DND-41 (cell line): ENCODE results near the gene ANXA2.

Experiments
- ATAC-seq: fragments of 200-7000 bp; cut with Tn5 transposase; 3 replicates; pipeline ENCODE4 v1.9.1; 2021; ENCODE audit warnings: low read depth; ENCODE audit not compliant: insufficient read depth
- DNase-seq: peaks from one replicate; pipeline ENCODE4 v3.0.0-alpha.2; 2020
- H2AFZ ChIP-seq: 2 replicates; pipeline ENCODE4 v1.6.0; 2012; ENCODE audit warnings: low read depth, low read length
- H3K27ac ChIP-seq: 2 replicates; pipeline ENCODE4 v1.5.1; 2012; ENCODE audit warnings: low read length, inconsistent platforms
- H3K27me3 ChIP-seq: fragments of 200-600 bp; sonication (generic); 2 replicates; pipeline ENCODE4 v1.6.0; 2012; ENCODE audit warnings: low read length, mild to moderate bottlenecking, inconsistent platforms; ENCODE audit not compliant: insufficient read depth, poor library complexity
- H3K36me3 ChIP-seq: 2 replicates; pipeline ENCODE4 v1.5.1; 2012; ENCODE audit warnings: low read length, inconsistent platforms; ENCODE audit not compliant: insufficient read depth
- H3K4me1 ChIP-seq: 2 replicates; pipeline ENCODE4 v1.5.1; 2012; ENCODE audit warnings: mild to moderate bottlenecking, low read length; ENCODE audit not compliant: insufficient read depth
- H3K4me2 ChIP-seq: 2 replicates; pipeline ENCODE4 v1.6.0; 2012; ENCODE audit warnings: mild to moderate bottlenecking, moderate library complexity, low read length, inconsistent platforms; ENCODE audit not compliant: insufficient read depth
- H3K4me3 ChIP-seq, 2 experiments: fragments of 200-600 bp in 1 of 2; shearing (Covaris generic) in 1 of 2; 2 replicates each; pipeline ENCODE4 v1.5.1; 2012 to 2016; ENCODE audit warnings: inconsistent platforms in 2 of 2, low read length in 2 of 2, mild to moderate bottlenecking in 2 of 2, low read depth in 1 of 2, moderate library complexity in 1 of 2
- H3K79me2 ChIP-seq: 2 replicates; pipeline ENCODE4 v1.6.0; 2012; ENCODE audit warnings: low read length, inconsistent platforms; ENCODE audit not compliant: insufficient read depth
- H3K9ac ChIP-seq: 2 replicates; pipeline ENCODE4 v1.6.0; 2012; ENCODE audit warnings: low read depth, mild to moderate bottlenecking, inconsistent platforms, low read length, moderate library complexity
- H3K9me3 ChIP-seq: 2 replicates; pipeline ENCODE4 v1.5.1; 2012; ENCODE audit warnings: low read length, moderate library complexity, mild to moderate bottlenecking, inconsistent platforms; ENCODE audit not compliant: insufficient read depth, severe bottlenecking
- H4K20me1 ChIP-seq: 2 replicates; pipeline ENCODE4 v1.6.0; 2012; ENCODE audit warnings: low read length; ENCODE audit not compliant: insufficient read depth
- EZH2 ChIP-seq: IDR thresholded peaks from 3 replicates; pipeline ENCODE4 v1.6.1; 2012; ENCODE audit warnings: borderline replicate concordance, low read depth, mild to moderate bottlenecking, moderate library complexity, low read length, inconsistent platforms; ENCODE audit not compliant: severe bottlenecking
- TF ChIP-seq, protein P1 (sequence below): IDR thresholded peaks from 2 replicates; pipeline ENCODE4 v1.5.1; 2012; ENCODE audit warnings: borderline replicate concordance, low read length, moderate library complexity, mild to moderate bottlenecking; ENCODE audit not compliant: poor library complexity, severe bottlenecking; ENCODE audit errors: extremely low read depth

Gene ANXA2

DNA sequence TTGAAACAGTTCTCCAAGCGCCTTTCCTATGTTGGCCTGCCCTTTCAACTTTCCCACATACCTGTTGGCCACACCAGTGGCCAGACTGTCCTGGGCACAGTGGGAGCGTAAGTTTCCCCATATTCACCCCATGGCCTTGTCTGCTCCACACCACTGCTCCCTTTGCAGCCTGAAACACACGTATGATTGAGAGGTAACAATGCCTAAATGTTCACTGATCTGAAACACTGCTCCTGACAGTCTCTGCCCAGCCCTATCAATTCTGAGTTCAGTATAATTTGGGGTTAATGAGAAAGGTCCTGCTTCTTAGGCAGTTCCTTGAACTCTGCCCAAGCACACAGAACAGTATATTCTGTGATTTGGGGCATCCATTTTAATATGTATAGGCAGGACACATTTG is 52.2 kb downstream of the ANXA2 start:
- Histone ChIP-seq H3K27ac (no peak overlapping the region), H3K27me3 (peaks cover 3% of the 10 kb centered on the region), H3K9me3 (no peaks in the 10 kb centered on the region), H3K36me3 (no peaks in the 10 kb centered on the region), H3K4me2 (no peak overlapping the region), H3K4me3 (no peak overlapping the region), H4K20me1 (no peaks in the 10 kb centered on the region), H3K79me2 (no peaks in the 10 kb centered on the region), H2AFZ (no peak overlapping the region), H3K4me1 (no peaks in the 10 kb centered on the region), H3K9ac (no peak overlapping the region)
- no peak for ATAC-seq
- TF ChIP-seq EZH2, result no peak
- TF ChIP-seq, protein P1, sequence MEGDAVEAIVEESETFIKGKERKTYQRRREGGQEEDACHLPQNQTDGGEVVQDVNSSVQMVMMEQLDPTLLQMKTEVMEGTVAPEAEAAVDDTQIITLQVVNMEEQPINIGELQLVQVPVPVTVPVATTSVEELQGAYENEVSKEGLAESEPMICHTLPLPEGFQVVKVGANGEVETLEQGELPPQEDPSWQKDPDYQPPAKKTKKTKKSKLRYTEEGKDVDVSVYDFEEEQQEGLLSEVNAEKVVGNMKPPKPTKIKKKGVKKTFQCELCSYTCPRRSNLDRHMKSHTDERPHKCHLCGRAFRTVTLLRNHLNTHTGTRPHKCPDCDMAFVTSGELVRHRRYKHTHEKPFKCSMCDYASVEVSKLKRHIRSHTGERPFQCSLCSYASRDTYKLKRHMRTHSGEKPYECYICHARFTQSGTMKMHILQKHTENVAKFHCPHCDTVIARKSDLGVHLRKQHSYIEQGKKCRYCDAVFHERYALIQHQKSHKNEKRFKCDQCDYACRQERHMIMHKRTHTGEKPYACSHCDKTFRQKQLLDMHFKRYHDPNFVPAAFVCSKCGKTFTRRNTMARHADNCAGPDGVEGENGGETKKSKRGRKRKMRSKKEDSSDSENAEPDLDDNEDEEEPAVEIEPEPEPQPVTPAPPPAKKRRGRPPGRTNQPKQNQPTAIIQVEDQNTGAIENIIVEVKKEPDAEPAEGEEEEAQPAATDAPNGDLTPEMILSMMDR, result no peak
- DNase-seq, result no peak

DNA sequence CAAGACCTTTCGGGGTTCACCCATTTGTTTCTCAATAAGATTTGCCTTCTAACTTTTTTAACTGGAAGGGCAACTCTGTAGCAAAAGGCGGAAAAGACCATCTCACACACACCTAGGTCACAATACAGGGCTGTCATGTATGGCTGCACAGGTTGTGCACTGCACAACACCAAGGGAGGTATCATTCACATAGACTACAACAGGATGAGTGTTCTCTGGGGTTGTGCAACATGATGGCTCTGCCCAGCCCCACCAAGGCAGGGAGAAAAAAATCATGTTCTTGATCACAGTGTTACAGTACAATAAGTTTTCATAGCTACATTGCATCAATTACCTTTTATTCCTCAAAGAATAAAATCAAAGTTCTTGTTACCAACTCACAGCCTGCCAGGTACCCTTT is 52.8 kb downstream of the ANXA2 start:
- Histone ChIP-seq H3K4me1 (no peaks in the 10 kb centered on the region), H4K20me1 (no peaks in the 10 kb centered on the region), H3K9me3 (no peaks in the 10 kb centered on the region), H3K27ac (no peak overlapping the region), H3K79me2 (no peaks in the 10 kb centered on the region), H3K27me3 (peaks cover 3% of the 10 kb centered on the region), H3K36me3 (no peaks in the 10 kb centered on the region), H2AFZ (no peak overlapping the region), H3K4me3 (no peak overlapping the region), H3K4me2 (no peak overlapping the region), H3K9ac (no peak overlapping the region)
- DNase-seq (no peak), ATAC-seq (no peak)
- TF ChIP-seq, protein P1, result no peak
- TF ChIP-seq EZH2, result no peak

DNA sequence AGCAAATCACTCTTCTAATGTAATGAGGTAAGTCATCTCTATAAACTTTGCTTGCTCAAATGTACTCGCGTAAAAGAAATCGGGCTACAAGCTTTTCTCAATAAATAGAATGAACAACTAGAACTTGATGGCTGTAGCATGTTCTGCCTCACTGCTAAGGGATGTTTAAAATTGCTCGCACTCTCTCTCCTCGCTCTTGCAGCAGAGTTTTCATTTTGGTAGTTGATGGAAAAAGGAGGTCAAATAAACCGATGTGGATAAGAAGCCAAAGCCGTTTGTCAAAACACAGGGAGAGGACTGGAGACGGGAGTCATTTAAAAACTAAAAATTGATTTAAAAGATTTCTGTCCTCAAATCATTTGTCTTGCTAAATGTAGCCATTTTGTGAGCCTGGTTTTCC is 53.3 kb downstream of the ANXA2 start:
- no peak overlapping the region for H3K9ac ChIP-seq
- no peak overlapping the region for H2AFZ ChIP-seq
- TF ChIP-seq, protein P1, result no peak
- TF ChIP-seq EZH2, result no peak
- no peak overlapping the region for H3K4me3 ChIP-seq
- H4K20me1 ChIP-seq, result no peaks in the 10 kb centered on the region
- DNase-seq (no peak), ATAC-seq (no peak)
- peaks cover 3% of the 10 kb centered on the region for H3K27me3 ChIP-seq
- H3K27ac ChIP-seq, result no peak overlapping the region
- H3K4me2 ChIP-seq, result no peak overlapping the region
- no peaks in the 10 kb centered on the region for H3K36me3 ChIP-seq
- H3K9me3 ChIP-seq, result no peaks in the 10 kb centered on the region
- no peaks in the 10 kb centered on the region for H3K4me1 ChIP-seq
- H3K79me2 ChIP-seq, result no peaks in the 10 kb centered on the region

DNA sequence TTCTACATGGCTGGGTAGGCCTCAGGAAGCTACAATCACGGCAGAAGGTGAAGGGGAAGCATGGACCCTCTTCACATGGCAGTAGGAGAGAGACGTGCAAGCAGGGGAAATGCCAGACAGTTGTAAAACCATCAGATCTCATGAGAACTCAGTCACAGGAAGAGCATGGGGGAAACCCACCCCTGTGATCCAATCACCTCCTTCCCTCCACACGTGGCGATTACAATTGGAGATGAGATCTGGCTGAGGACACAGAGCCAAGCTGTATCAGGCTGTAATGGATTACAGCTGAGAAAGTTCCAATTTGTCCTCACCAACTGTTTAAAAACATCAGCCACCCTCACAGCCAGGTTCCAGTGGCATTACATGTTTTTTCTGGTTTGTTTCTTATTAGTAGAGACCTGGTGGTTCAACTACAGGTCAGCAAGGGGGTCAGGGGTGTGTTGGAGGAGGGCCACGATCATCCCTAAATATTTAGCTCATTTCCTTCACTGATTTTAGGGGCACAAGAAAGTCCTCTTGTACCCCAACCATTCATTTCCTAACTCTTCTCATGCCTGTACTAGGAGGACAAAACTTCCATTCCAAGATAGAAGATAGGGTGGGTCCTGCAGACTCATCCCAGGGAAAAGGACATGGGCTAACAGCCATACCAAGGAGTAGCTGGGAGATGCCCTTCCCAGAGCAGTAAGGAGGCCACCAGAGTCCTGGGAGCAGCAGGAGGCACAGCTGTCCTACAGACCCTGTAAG is 54.4 kb downstream of the ANXA2 start:
- TF ChIP-seq, protein P1, result no peak
- TF ChIP-seq EZH2, result no peak
- H2AFZ ChIP-seq, result no peak overlapping the region
- DNase-seq (no peak), ATAC-seq (no peak)
- no peak overlapping the region for H3K4me3 ChIP-seq
- no peaks in the 10 kb centered on the region for H3K4me1 ChIP-seq
- H3K27me3 ChIP-seq, result peaks cover 3% of the 10 kb centered on the region
- no peak overlapping the region for H3K4me2 ChIP-seq
- no peak overlapping the region for H3K9ac ChIP-seq
- H3K27ac ChIP-seq, result no peak overlapping the region
- no peaks in the 10 kb centered on the region for H3K9me3 ChIP-seq
- H3K79me2 ChIP-seq, result no peaks in the 10 kb centered on the region
- no peaks in the 10 kb centered on the region for H4K20me1 ChIP-seq
- H3K36me3 ChIP-seq, result no peaks in the 10 kb centered on the region
